ENCODE data around the gene TXLNB.

The TXLNB gene

GRCh38 chr6:139291813-139292619 lies at the start of gene TXLNB (continued):
- peak; percentile 99 for TF ChIP-seq ZNF398 (tag by site-specific recombination; IDR thresholded peaks at IDR 0.05)
- TF ChIP-seq BCL6B (tag by site-specific recombination; IDR thresholded peaks at IDR 0.05) = no peak
- TF ChIP-seq MZF1 (tag by site-specific recombination; IDR thresholded peaks at IDR 0.05; ENCODE audit: borderline replicate concordance) = 0 out of 2 replicates have a peak, but pooled peaks have one; percentile 13
- TF ChIP-seq ZXDB (tag by site-specific recombination; IDR thresholded peaks at IDR 0.05) = peak; percentile 86
- peak; percentile 95 for TF ChIP-seq PRDM10 (tag by site-specific recombination; IDR thresholded peaks at IDR 0.05)
- no peak for TF ChIP-seq ZNF132 (tag by site-specific recombination; IDR thresholded peaks at IDR 0.05; ENCODE audit: borderline replicate concordance)
- no peak for TF ChIP-seq ZNF112 (tag by site-specific recombination; IDR thresholded peaks at IDR 0.05)
- TF ChIP-seq KLF16 (tag by site-specific recombination; IDR thresholded peaks at IDR 0.05) = peak; percentile 95
- no peak for TF ChIP-seq BCL11B (tag by site-specific recombination; IDR thresholded peaks at IDR 0.05; ENCODE audit: low read depth)
- peak; percentile 52; the same call in 1 of the 2 replicates for TF ChIP-seq ZBTB20 (tag by site-specific recombination; IDR thresholded peaks at IDR 0.05)
- peak; percentile 64 for TF ChIP-seq SETDB1 (IDR thresholded peaks at IDR 0.05; ENCODE audit: insufficient read length, low read length)
- TF ChIP-seq ZNF629 (tag by site-specific recombination; IDR thresholded peaks at IDR 0.05) = peak; percentile 36
- TF ChIP-seq ZNF239 (tag by site-specific recombination; IDR thresholded peaks at IDR 0.05) = peak; percentile 95
- no peak; the same call in 1 of the 2 replicates for TF ChIP-seq ZSCAN30 (tag by site-specific recombination; IDR thresholded peaks at IDR 0.05)
- peak; percentile 88 for TF ChIP-seq PATZ1 (tag by site-specific recombination; IDR thresholded peaks at IDR 0.05)
- peak; percentile 94 for TF ChIP-seq ZBTB48 (tag by site-specific recombination; IDR thresholded peaks at IDR 0.05)
- TF ChIP-seq HOXC10 (CRISPR knock-in tag; IDR thresholded peaks at IDR 0.05) = no peak
- TF ChIP-seq GLIS1 (tag by site-specific recombination; IDR thresholded peaks at IDR 0.05) = peak; percentile 62; the same call in 1 of the 2 replicates
- TF ChIP-seq MEIS1 (CRISPR knock-in tag; IDR thresholded peaks at IDR 0.05; ENCODE audit: borderline replicate concordance) = no peak
- peak; percentile 65; the same call in 1 of the 2 replicates for TF ChIP-seq ZNF148 (tag by site-specific recombination; IDR thresholded peaks at IDR 0.05; ENCODE audit: borderline replicate concordance)
- TF ChIP-seq ZNF654 (tag by site-specific recombination; IDR thresholded peaks at IDR 0.05; ENCODE audit: low read depth) = no peak
- no peak for TF ChIP-seq ZNF121 (tag by site-specific recombination; IDR thresholded peaks at IDR 0.05)
- peak; percentile 94 for TF ChIP-seq ZFHX2 (tag by site-specific recombination; conservative IDR thresholded peaks at IDR 0.05)
- peak; percentile 30; the same call in 1 of the 2 replicates for TF ChIP-seq ZBTB8A (tag by site-specific recombination; IDR thresholded peaks at IDR 0.05)
- peak; percentile 29; the same call in 1 of the 2 replicates for TF ChIP-seq HIC1 (tag by site-specific recombination; IDR thresholded peaks at IDR 0.05)

All from HEK293 (cell line).